ENCODE measurements around the gene DMGDH. TPM values are rescaled to one million over a fixed set of nuclear protein-coding genes. Genes with fewer than 3 reads are reported as not detected.

The DMGDH gene
- total RNA-seq, 4 donors from 2014 or later = 0.64 to 3.1 (median 1.7) TPM; not detected in 1

DNA sequence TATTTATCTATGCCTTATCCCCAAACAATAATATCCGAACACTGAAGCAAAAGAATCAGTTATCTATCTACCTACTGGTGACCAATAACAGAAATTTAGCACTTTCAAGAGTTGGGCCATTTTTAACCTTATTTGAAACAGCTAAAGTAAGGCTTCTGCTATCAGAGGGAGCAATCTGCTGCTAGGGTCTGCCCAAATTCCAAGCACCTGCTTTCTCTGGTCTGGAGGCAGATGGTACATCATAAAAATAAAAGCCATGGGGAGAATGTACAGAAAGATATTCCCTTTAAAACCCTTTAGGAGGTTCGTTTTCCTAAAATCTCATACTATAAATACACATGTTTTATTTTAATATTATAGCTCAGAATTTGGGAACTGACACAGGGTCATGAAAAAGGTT is 46.7 kb downstream of the DMGDH start:
- Histone ChIP-seq H3K4me1 (peaks cover 0 to 20% (median 10%) of the 10 kb centered on the region in 3 donors), H3K36me3 (no peaks in the 10 kb centered on the region), H3K9me3 (no peaks in the 10 kb centered on the region), H3K27me3 (peaks cover 0 to 5% (median 0%) of the 10 kb centered on the region in 4 donors), H3K27ac (no peak overlapping the region), H3K4me3 (no peak overlapping the region)
- TF ChIP-seq, protein P1, sequence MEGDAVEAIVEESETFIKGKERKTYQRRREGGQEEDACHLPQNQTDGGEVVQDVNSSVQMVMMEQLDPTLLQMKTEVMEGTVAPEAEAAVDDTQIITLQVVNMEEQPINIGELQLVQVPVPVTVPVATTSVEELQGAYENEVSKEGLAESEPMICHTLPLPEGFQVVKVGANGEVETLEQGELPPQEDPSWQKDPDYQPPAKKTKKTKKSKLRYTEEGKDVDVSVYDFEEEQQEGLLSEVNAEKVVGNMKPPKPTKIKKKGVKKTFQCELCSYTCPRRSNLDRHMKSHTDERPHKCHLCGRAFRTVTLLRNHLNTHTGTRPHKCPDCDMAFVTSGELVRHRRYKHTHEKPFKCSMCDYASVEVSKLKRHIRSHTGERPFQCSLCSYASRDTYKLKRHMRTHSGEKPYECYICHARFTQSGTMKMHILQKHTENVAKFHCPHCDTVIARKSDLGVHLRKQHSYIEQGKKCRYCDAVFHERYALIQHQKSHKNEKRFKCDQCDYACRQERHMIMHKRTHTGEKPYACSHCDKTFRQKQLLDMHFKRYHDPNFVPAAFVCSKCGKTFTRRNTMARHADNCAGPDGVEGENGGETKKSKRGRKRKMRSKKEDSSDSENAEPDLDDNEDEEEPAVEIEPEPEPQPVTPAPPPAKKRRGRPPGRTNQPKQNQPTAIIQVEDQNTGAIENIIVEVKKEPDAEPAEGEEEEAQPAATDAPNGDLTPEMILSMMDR (IDR thresholded peaks at IDR 0.05) = no peak
- no peak for TF ChIP-seq POLR2A (IDR thresholded peaks at IDR 0.05)
- no peak for DNase-seq
- intact Hi-C loops (cut with DNase I) = loop anchor here (5.0 to 10.0 kb wide), 2 partner anchors 110 to 442 kb away; no protein-coding TSS in a partner anchor
- WGBS, 2 donors = 78 to 79% methylated on average over 2 of the region's 2 CpGs

DNA sequence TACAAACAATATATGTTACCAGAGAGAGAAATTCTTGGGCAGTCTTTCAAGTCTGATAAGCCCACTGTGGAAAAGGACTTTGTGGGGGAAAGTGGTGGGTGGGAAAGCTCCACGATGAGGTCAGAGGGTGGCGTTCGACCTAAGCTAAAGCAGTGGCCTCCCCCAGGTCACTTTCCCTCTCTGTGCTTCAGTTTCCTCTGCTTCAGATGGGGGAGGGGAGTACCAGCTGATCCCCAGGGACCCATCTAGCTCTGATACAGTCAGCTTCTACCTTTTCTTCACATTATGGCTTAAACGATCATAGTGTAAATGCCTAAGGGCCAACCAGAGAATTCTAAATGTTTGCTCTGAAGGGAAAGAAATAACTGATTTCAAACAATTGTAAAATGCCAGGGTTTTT is 47.7 kb downstream of the DMGDH start:
- DNase-seq = no peak
- H3K9me3 ChIP-seq = no peaks in the 10 kb centered on the region
- H3K27ac ChIP-seq = no peak overlapping the region
- WGBS, 2 donors = 53 to 62% methylated on average over 4 of the region's 4 CpGs
- intact Hi-C loops (cut with DNase I) = loop anchor here (5.0 to 10.0 kb wide), 2 partner anchors 111 to 443 kb away; no protein-coding TSS in a partner anchor
- peaks cover 0 to 5% (median 0%) of the 10 kb centered on the region in 4 donors for H3K27me3 ChIP-seq
- no peaks in the 10 kb centered on the region for H3K36me3 ChIP-seq
- no peak overlapping the region for H3K4me3 ChIP-seq
- TF ChIP-seq, protein P1 (IDR thresholded peaks at IDR 0.05) = no peak
- no peak for TF ChIP-seq POLR2A (IDR thresholded peaks at IDR 0.05)
- H3K4me1 ChIP-seq = peaks cover 0 to 20% (median 10%) of the 10 kb centered on the region in 3 donors

DNA sequence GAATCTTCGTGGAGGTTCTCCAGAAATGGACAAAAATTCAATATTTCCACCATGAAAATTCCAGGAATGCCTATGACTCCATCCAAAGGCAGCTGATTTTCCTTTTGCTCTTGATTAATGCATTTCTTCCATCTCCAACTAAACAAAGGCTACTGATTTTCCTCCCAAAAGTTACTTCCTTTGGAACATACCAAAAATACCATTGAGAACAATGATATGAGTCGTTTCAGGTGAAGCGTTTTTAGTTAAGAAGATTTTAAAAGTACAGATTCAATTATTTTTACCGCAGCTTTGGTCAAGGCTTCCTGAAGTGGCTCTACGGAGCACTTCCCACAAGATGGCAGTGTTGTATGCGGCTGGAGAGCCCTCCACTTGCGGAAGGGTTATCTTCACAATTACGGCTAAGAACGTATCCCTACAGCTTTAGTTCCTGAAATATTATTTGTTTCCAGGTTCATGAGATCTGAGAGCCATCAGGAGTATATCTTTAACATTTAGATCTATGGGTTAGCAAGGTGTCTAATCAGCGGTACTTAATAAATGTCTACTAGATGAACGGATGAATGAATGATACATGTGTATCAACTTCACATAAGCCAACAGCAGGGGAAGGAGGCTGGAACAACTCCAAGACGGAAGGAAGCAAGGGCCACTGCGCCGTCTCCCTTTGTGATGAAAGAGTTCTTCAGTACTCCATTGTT is 48.5 kb downstream of the DMGDH start:
- H3K9me3 ChIP-seq = no peaks in the 10 kb centered on the region
- DNase-seq = no peak
- WGBS, 2 donors = 7 to 12% methylated on average over 14 of the region's 14 CpGs
- intact Hi-C loops (cut with DNase I) = loop anchor here (5.0 to 10.0 kb wide), 2 partner anchors 111 to 444 kb away; no protein-coding TSS in a partner anchor
- H3K27ac ChIP-seq = no peak overlapping the region
- H3K4me3 ChIP-seq = peak overlapping the region in 3 of 4 donors; percentile 2 to 47 (median 9)
- H3K36me3 ChIP-seq = no peaks in the 10 kb centered on the region
- TF ChIP-seq, protein P1 (IDR thresholded peaks at IDR 0.05) = peak; percentile 60 to 74 (median 66)
- TF ChIP-seq POLR2A (IDR thresholded peaks at IDR 0.05) = no peak
- H3K4me1 ChIP-seq = peaks cover 0 to 20% (median 10%) of the 10 kb centered on the region in 3 donors
- H3K27me3 ChIP-seq = peaks cover 0 to 5% (median 0%) of the 10 kb centered on the region in 4 donors

DNA sequence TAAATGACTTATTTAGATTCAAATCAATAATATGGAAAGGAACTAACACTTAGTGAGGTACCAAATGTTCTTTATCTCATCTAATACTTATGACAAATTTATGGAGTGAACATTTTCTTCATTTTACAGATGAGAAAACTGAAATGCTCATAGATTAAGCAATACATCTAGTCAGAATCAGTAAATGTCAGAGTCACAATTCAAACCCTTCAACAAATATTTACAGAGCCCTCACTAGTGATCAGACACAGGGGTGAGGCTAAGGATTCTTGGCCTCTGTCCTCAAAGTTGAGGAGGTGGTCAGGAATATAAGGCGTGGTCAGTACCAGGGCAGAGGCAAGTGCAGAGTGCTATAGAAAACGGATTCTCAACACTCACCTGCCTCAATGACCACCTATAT is 54.8 kb downstream of the DMGDH start:
- WGBS, 2 donors = 73 to 89% methylated on average over 2 of the region's 2 CpGs
- intact Hi-C loops (cut with DNase I) = no loop called here
- Histone ChIP-seq H3K27ac (no peak overlapping the region), H3K27me3 (no peaks in the 10 kb centered on the region), H3K4me1 (no peaks in the 10 kb centered on the region), H3K9me3 (no peaks in the 10 kb centered on the region), H3K36me3 (no peaks in the 10 kb centered on the region), H3K4me3 (no peak overlapping the region)
- DNase-seq = no peak
- TF ChIP-seq, protein P1 (IDR thresholded peaks at IDR 0.05) = no peak
- TF ChIP-seq POLR2A (IDR thresholded peaks at IDR 0.05) = no peak

DNA sequence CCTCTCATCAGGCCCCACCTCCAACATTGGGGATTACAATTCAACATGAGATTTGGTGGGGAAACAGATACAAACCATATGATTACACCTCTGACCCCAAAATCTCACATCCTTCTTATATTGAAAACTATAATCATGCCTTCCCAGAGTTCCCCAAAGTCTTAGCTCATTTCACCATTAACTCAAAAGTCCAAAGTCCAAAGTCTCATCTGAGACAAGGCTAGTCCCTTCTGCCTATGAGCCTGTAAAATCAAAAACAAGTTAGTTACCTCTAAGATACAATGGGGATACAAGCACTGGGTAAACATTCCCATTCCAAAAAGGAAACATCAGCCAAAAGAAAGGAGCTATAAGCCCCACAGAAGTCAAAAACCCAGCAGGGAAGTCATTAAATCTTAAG is 57.6 kb downstream of the DMGDH start:
- DNase-seq = no peak

More for the DNA sequence above, 57.6 kb downstream of the DMGDH start:
- intact Hi-C loops (cut with DNase I) = no loop called here
- Histone ChIP-seq H3K36me3 (no peaks in the 10 kb centered on the region), H3K4me1 (no peaks in the 10 kb centered on the region), H3K4me3 (no peak overlapping the region), H3K27me3 (no peaks in the 10 kb centered on the region), H3K9me3 (no peaks in the 10 kb centered on the region), H3K27ac (no peak overlapping the region)
- TF ChIP-seq, protein P1 (IDR thresholded peaks at IDR 0.05) = no peak
- TF ChIP-seq POLR2A (IDR thresholded peaks at IDR 0.05) = no peak
